Prostate gland (tissue), 2 donors: ENCODE results near the gene RASAL2. TPM values are rescaled to one million over a fixed set of nuclear protein-coding genes. Genes with fewer than 3 reads are reported as not detected.

ENCODE experiments used
- DNase-seq: peaks from one replicate; pipeline ENCODE4 v3.0.0-alpha.2; 2019; ENCODE audit warnings: low spot score
- H3K27ac ChIP-seq, 2 donors: fragments of 200-600 bp; sonication (generic); 2 replicates each; pipeline ENCODE4 v1.5.1; 2017 to 2019
- H3K27me3 ChIP-seq: fragments of 200-600 bp; sonication (generic); replicated peaks from 2 replicates; pipeline ENCODE4 v1.5.1; 2019; ENCODE audit not compliant: insufficient read depth
- H3K36me3 ChIP-seq, 2 donors: fragments of 200-600 bp; sonication (generic); 1 replicate in 1 of 2; 2 replicates in 1 of 2; pipeline versions ENCODE4 v1.5.1 to v1.8.1; 2017 to 2019
- H3K4me1 ChIP-seq: fragments of 200-600 bp; sonication (generic); replicated peaks from 2 replicates; pipeline ENCODE4 v1.5.1; 2019
- H3K4me3 ChIP-seq, 2 donors: fragments of 200-600 bp; sonication (generic); 2 replicates each; pipeline ENCODE4 v1.5.1; 2017 to 2019
- H3K9me3 ChIP-seq: fragments of 200-600 bp; sonication (generic); 2 replicates; pipeline ENCODE4 v1.5.1; 2017
- POLR2A ChIP-seq: fragments of 450-650 bp; IDR thresholded peaks from one replicate; pipeline ENCODE4 v1.6.1; 2016; ENCODE audit warnings: antibody characterized with exemption, mild to moderate bottlenecking
- POLR2AphosphoS5 ChIP-seq: sonication (generic); formaldehyde crosslinking; IDR thresholded peaks from one replicate; pipeline ENCODE4 v1.6.1; 2017; ENCODE audit warnings: antibody characterized with exemption
- WGBS: methylation state at CpG from one replicate; pipeline ENCODE4 v1.1.5; 2018; 5-methylcytosine and 5-hydroxymethylcytosine counted together
- intact Hi-C: fragments of 100-400 bp; cut with DNase I; formaldehyde crosslinking; loops from one replicate; pipeline ENCODE4 v1.14.2; 2022
- total RNA-seq, 2 donors: library from RNA; depleted of rRNA; stranded (reverse); fragments of >200 nt; gene quantifications; one replicate each; pipeline ENCODE4 v1.1.0, GENCODE V29; 2016
- TF ChIP-seq, protein P1 (sequence below), 4 experiments: fragments of 200-600 bp in 2 of 4; fragments of 450-650 bp in 2 of 4; sonication (generic) in 2 of 4; IDR thresholded peaks; 1 replicate in 3 of 4; 2 replicates in 1 of 4; pipeline ENCODE4 v1.5.1; 2016 to 2019; ENCODE audit warnings: antibody characterized with exemption in 4 of 4, mild to moderate bottlenecking in 2 of 4, moderate library complexity in 2 of 4

RASAL2 gene
- total RNA-seq, 2 donors from 2014 or later = 9.2 to 36.9 TPM

DNA sequence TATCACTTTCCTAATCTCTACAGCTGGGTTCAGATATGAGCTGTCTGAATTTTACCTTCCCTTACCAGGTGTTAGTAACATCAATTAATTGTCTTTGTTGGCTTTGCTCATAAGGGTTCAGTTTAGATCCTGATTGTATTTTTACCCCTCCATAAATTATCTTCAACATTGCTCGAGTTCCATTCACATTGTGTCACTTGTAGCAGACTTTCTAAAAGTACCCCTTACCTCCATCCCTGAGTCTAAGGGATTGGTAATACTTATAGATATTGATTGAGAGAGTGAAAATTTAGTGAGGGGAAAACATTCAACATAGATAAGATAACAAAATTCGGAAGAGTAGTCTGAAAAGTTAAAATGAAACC lies 7.3 kb downstream of the RASAL2 start:
- WGBS = 71% methylated on average over 2 of the region's 2 CpGs
- H3K36me3 ChIP-seq = no peaks in the 10 kb centered on the region
- H3K9me3 ChIP-seq = no peaks in the 10 kb centered on the region
- H3K27ac ChIP-seq = no peak overlapping the region
- intact Hi-C loops = no loop called here
- H3K27me3 ChIP-seq = no peaks in the 10 kb centered on the region
- H3K4me1 ChIP-seq = no peaks in the 10 kb centered on the region
- DNase-seq = no peak
- no peak overlapping the region for H3K4me3 ChIP-seq
- TF ChIP-seq POLR2AphosphoS5 (no peak), POLR2A (no peak)
- TF ChIP-seq, protein P1, sequence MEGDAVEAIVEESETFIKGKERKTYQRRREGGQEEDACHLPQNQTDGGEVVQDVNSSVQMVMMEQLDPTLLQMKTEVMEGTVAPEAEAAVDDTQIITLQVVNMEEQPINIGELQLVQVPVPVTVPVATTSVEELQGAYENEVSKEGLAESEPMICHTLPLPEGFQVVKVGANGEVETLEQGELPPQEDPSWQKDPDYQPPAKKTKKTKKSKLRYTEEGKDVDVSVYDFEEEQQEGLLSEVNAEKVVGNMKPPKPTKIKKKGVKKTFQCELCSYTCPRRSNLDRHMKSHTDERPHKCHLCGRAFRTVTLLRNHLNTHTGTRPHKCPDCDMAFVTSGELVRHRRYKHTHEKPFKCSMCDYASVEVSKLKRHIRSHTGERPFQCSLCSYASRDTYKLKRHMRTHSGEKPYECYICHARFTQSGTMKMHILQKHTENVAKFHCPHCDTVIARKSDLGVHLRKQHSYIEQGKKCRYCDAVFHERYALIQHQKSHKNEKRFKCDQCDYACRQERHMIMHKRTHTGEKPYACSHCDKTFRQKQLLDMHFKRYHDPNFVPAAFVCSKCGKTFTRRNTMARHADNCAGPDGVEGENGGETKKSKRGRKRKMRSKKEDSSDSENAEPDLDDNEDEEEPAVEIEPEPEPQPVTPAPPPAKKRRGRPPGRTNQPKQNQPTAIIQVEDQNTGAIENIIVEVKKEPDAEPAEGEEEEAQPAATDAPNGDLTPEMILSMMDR (IDR thresholded peaks at IDR 0.05) = no peak

DNA sequence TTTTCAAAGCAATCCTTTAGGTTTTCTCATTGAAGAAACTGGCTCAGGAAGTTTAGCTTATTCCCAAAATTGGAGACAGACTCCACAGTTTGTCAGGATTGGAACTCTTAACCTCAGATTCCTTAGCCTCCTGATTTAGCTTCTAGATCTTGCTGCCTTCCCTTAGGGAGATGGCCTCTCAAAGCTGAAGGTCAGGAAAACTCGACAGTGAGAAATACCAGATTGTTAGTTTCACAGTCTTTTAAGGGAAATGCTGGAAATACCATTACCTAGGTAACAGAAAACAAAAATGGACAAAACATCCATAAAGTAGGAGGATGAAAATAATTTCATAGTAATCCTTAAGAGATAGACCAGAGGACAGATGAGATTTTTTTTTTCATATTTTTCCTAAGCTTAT lies 7.8 kb downstream of the RASAL2 start:
- H3K9me3 ChIP-seq = no peaks in the 10 kb centered on the region
- WGBS = 42% methylated on average over 1 of the region's 1 CpG
- H3K27me3 ChIP-seq = no peaks in the 10 kb centered on the region
- DNase-seq = no peak
- no peaks in the 10 kb centered on the region for H3K36me3 ChIP-seq
- H3K27ac ChIP-seq = no peak overlapping the region
- H3K4me1 ChIP-seq = no peaks in the 10 kb centered on the region
- TF ChIP-seq POLR2AphosphoS5 (no peak), POLR2A (no peak)
- TF ChIP-seq, protein P1 (IDR thresholded peaks at IDR 0.05) = no peak
- no peak overlapping the region for H3K4me3 ChIP-seq
- intact Hi-C loops = no loop called here

DNA sequence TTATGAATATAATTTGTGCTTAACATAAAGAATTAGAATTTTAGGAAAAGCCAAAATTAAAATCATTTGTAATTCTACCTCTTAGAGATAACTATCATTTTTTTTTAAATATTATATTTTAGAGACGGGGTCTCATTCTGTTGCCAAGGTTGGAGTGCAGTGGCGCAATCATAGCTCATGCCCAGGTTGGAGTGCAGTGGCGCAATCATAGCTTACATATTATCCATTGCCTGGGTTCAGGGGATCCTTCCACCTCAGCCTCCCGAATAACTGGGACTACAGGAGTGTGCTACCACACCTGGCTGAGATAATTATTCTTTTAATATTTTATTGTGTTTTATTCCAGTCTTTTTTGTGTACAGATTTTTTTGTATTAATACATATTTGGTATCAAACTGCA lies 8.3 kb downstream of the RASAL2 start:
- Histone ChIP-seq H3K9me3 (no peaks in the 10 kb centered on the region), H3K27ac (no peak overlapping the region), H3K4me3 (no peak overlapping the region), H3K4me1 (no peaks in the 10 kb centered on the region), H3K36me3 (no peaks in the 10 kb centered on the region), H3K27me3 (no peaks in the 10 kb centered on the region)
- WGBS = 88% methylated on average over 4 of the region's 4 CpGs
- TF ChIP-seq, protein P1 (IDR thresholded peaks at IDR 0.05) = no peak
- no peak for TF ChIP-seq POLR2A
- TF ChIP-seq POLR2AphosphoS5 = no peak
- DNase-seq = no peak
- intact Hi-C loops = no loop called here

DNA sequence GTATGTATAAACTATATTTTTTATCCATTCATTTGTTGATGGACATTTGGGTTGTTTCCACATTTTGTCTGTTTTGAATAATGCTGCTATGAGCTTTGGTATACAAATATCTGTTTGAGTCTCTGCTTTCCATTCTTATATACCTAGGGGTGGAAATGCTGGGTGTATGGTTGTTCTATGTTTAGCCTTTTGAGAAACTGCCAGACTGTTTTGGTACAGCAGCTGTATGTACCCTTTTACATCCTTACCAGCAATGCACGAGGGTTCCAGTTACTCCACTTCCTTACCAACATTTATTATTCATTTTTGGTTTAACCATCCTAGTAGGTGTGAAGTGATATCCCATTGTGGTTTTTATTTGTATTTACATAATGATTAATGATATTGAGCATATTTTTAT lies 13.9 kb downstream of the RASAL2 start:
- Histone ChIP-seq H3K9me3 (no peaks in the 10 kb centered on the region), H3K4me1 (no peaks in the 10 kb centered on the region), H3K4me3 (no peak overlapping the region), H3K27me3 (no peaks in the 10 kb centered on the region), H3K27ac (no peak overlapping the region), H3K36me3 (no peaks in the 10 kb centered on the region)
- WGBS = 58% methylated on average over 1 of the region's 1 CpG
- no peak for TF ChIP-seq POLR2AphosphoS5
- TF ChIP-seq, protein P1 (IDR thresholded peaks at IDR 0.05) = no peak
- TF ChIP-seq POLR2A = no peak
- intact Hi-C loops = no loop called here
- DNase-seq = no peak

DNA sequence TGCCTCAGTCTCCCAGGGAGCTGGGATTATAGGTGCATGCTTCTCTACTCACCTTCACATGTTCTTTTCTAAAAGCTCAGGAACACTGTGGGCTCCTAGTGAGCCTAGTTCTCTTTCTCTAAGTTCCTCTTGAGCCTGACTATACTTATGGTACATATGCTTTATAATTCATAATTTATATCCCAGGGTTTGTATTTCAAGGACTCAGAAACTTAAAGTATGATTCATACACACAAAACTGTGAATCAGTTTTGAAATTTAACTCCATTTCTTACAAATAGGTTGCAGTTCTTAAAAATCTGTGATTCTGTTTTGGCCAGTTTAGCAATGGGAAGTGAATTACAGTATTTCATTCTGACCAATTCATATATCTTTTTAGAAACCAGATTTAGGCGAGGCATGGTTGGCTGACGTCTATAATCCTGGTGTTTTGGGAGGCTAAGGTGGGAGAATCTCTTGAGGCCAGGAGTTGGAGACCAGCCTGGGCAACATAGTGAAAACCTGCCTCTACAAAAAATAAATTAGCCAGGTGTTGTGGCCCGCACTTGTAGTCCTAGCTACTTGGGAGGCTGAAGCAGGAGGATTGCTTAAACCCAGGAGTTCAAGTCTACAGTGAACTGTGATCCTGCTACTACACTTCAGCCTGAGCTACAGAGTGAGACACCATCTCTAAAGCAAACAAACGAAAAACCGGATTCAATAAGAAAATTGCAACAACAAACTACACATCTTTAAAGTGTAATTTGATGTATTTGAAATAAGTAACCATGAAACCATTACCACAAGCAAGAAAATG lies 15.6 kb downstream of the RASAL2 start:
- Histone ChIP-seq H3K4me1 (no peaks in the 10 kb centered on the region), H3K27ac (no peak overlapping the region), H3K36me3 (no peaks in the 10 kb centered on the region), H3K27me3 (no peaks in the 10 kb centered on the region), H3K4me3 (no peak overlapping the region), H3K9me3 (no peaks in the 10 kb centered on the region)
- TF ChIP-seq, protein P1 (IDR thresholded peaks at IDR 0.05) = no peak
- TF ChIP-seq POLR2AphosphoS5 (no peak), POLR2A (no peak)
- intact Hi-C loops = no loop called here
- 86% methylated on average over 5 of the region's 5 CpGs for WGBS
- DNase-seq = no peak
